Measurements from ENCODE around the gene HBG2. TPM values are rescaled to one million over a fixed set of nuclear protein-coding genes. Genes with fewer than 3 reads are reported as not detected.

The HBG2 gene
- total and polyA plus RNA-seq, 2 of the 13 experiments (the other 11 are each of a cell fraction or from before 2014, with no cell fraction given) = not detected

DNA sequence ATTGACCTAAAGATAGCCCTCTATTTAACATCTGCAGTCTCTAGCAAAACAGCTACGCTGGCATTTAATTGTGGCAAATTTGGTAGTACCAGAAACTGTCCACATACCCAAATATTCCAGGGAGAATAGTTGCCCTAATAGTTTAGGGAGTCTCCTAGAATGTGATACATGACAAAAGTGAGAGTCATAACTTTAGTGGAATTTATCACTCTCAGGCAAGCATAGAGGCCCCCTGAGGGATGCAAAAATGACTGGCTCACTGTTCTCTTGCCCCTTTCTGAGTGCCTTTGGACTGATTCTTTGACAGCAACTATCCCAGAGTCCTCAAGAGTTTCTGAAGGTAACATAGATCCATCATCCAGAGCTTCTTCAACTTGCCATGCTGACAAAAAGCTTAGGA is 49.5 kb upstream of the HBG2 start (continued):
- TF ChIP-seq ZNF138 (CRISPR knock-in tag; IDR thresholded peaks at IDR 0.05; ENCODE audit: low read depth) = no peak
- TF ChIP-seq AKAP8 (CRISPR knock-in tag; IDR thresholded peaks at IDR 0.05) = no peak
- no peak for TF ChIP-seq ZNF264 (CRISPR knock-in tag; IDR thresholded peaks at IDR 0.05)
- TF ChIP-seq, protein P1, sequence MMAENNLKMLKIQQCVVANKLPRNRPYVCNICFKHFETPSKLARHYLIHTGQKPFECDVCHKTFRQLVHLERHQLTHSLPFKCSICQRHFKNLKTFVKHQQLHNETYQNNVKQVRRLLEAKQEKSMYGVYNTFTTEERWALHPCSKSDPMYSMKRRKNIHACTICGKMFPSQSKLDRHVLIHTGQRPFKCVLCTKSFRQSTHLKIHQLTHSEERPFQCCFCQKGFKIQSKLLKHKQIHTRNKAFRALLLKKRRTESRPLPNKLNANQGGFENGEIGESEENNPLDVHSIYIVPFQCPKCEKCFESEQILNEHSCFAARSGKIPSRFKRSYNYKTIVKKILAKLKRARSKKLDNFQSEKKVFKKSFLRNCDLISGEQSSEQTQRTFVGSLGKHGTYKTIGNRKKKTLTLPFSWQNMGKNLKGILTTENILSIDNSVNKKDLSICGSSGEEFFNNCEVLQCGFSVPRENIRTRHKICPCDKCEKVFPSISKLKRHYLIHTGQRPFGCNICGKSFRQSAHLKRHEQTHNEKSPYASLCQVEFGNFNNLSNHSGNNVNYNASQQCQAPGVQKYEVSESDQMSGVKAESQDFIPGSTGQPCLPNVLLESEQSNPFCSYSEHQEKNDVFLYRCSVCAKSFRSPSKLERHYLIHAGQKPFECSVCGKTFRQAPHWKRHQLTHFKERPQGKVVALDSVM (CRISPR knock-in tag; IDR thresholded peaks at IDR 0.05) = no peak
- TF ChIP-seq EED (CRISPR knock-in tag; IDR thresholded peaks at IDR 0.05) = no peak
- TF ChIP-seq, protein P2, sequence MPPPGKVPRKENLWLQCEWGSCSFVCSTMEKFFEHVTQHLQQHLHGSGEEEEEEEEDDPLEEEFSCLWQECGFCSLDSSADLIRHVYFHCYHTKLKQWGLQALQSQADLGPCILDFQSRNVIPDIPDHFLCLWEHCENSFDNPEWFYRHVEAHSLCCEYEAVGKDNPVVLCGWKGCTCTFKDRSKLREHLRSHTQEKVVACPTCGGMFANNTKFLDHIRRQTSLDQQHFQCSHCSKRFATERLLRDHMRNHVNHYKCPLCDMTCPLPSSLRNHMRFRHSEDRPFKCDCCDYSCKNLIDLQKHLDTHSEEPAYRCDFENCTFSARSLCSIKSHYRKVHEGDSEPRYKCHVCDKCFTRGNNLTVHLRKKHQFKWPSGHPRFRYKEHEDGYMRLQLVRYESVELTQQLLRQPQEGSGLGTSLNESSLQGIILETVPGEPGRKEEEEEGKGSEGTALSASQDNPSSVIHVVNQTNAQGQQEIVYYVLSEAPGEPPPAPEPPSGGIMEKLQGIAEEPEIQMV (CRISPR knock-in tag; IDR thresholded peaks at IDR 0.05; ENCODE audit: low read depth) = no peak
- TF ChIP-seq ZNF703 (CRISPR knock-in tag; IDR thresholded peaks at IDR 0.05; ENCODE audit: borderline replicate concordance) = no peak
- no peak for TF ChIP-seq HHEX (CRISPR knock-in tag; IDR thresholded peaks at IDR 0.05)
- TF ChIP-seq KDM6A (CRISPR knock-in tag; IDR thresholded peaks at IDR 0.05; ENCODE audit: low read depth) = no peak
- TF ChIP-seq ZNF282 (IDR thresholded peaks at IDR 0.05; ENCODE audit: partially characterized antibody) = no peak

DNA sequence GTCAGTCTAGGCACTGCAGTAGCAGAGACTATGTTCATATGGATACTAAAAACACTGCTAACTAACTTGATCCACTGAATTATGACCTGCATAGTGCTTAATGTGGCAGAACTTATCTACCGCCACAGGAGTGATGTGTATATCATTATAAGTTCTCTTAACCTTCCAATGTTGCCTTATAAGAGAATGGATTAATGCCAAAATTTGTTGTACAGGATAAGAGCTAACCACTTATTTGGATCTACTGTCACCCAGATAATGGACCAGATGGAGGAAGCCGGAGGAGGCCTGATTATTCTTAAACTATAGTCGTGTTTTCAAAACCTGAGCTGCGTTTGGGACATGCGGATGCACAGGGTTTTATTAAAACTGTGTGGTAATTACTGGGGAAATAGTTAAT is 49.0 kb upstream of the HBG2 start:
- CTCF ChIA-PET (ENCODE audit: low intra/inter-chr PET ratio, low total read pairs) = no interaction called here
- FAIRE-seq = no peak
- BruUV-seq (replicated peaks) = no TSS peak

More for the DNA sequence above, 49.0 kb upstream of the HBG2 start:
- H3K4me2 ChIP-seq (ENCODE audit: low read depth, low read length) = no peak overlapping the region
- no peak overlapping the region for H3K9ac ChIP-seq (ENCODE audit: insufficient read depth, low read depth, low read length)
- no peaks in the 10 kb centered on the region for H3K79me2 ChIP-seq (ENCODE audit: insufficient read depth, low read length)
- H3K36me3 ChIP-seq (replicated peaks in 1 of 2; ENCODE audit: control insufficient read depth in 1 of 2, insufficient read depth in 2 of 2, low read length in 2 of 2) = no peaks in the 10 kb centered on the region
- WGBS (ENCODE audit: low lambda C conversion rate) = 8% methylated on average over 5 of the region's 5 CpGs
- POLR2A ChIA-PET = no interaction called here
- no peak overlapping the region for H3K4me3 ChIP-seq (replicated peaks in 1 of 3; ENCODE audit: insufficient read depth in 1 of 3, low read depth in 2 of 3, low read length in 3 of 3)
- DNase-seq (ENCODE audit: low spot score) = no peak
- no peak overlapping the region for H2AFZ ChIP-seq (ENCODE audit: low read length)
- H4K20me1 ChIP-seq (ENCODE audit: insufficient read depth, low read length) = no peaks in the 10 kb centered on the region
- no peaks in the 10 kb centered on the region for H3K4me1 ChIP-seq (ENCODE audit: insufficient read depth, low read length)
- H3K27ac ChIP-seq (ENCODE audit: extremely low read length, insufficient read depth, low read length) = no peak overlapping the region
- H3K27me3 ChIP-seq (ENCODE audit: control insufficient read depth in 1 of 2, insufficient read depth in 2 of 2, low read length in 2 of 2) = peaks cover 0 to 2% of the 10 kb centered on the region in 2 experiments; a peak in 1 of 5 replicates
- TF ChIP-seq ZNF841 (CRISPR knock-in tag; IDR thresholded peaks at IDR 0.05; ENCODE audit: borderline replicate concordance) = no peak
- ATAC-seq = no peak
- intact Hi-C loops (cut with micrococcal nuclease; ENCODE audit: unreplicated experiment) = no loop called here
- in situ Hi-C loops (cut with HindIII; ENCODE audit: extremely low pct_ligation_motif_present, low pct_unique_long_range_greater_than_20kb) = no loop called here
- H3K9me3 ChIP-seq (ENCODE audit: low read length) = no peaks in the 10 kb centered on the region
